ENCODE measurements around the gene IKBKE. TPM values are rescaled to one million over a fixed set of nuclear protein-coding genes. Genes with fewer than 3 reads are reported as not detected.

Gene IKBKE
- total and polyA plus RNA-seq, 2 of the 8 experiments (the other 6 are each of a cell fraction or from before 2014, with no cell fraction given) = 8.6 to 12.0 TPM

DNA sequence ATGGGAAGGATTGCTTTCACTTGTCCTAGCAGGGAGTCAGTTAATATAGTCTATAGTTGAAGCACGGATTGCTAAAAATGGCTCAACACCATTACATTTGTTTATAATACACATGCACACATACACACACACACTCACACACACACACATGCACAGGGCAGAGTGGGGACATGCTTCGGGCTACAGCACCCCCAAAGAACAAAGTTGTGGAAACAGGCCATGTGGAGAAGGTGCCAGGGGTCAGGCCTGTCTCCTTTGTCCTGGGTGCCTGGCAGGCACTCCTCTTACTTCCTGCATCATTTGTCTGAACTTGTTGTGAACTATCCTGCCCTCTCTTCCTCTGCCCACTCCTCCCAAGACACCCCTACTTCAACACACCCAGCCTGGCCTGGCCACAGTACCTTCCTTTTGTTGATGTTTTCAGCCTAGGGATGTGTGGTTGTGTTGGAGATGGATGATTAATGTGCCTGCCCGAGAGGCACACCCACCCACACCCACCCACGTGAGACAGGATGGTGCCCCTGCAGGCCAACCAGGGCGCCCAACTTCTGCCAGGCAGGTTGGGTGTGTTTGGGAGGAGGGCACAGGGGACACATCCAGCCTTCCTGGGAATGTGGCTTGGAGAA is 54.6 kb downstream of the IKBKE start (continued):
- TF ChIP-seq ZNF274 (IDR thresholded peaks at IDR 0.05; ENCODE audit: borderline replicate concordance, extremely low read depth, low read length) = no peak
- TF ChIP-seq SP2 (IDR thresholded peaks at IDR 0.05; ENCODE audit: low read length) = no peak

Data from H1 (cell line).